Measurements from ENCODE around the gene CANT1.
A peak's percentile ranks its signal among the peaks of the same experiment; 100 is the strongest.

CANT1 gene

GRCh38 chr17:78993981-78994671 is 15.4 kb downstream of the CANT1 start:
- no peak for DNase-seq

DNA sequence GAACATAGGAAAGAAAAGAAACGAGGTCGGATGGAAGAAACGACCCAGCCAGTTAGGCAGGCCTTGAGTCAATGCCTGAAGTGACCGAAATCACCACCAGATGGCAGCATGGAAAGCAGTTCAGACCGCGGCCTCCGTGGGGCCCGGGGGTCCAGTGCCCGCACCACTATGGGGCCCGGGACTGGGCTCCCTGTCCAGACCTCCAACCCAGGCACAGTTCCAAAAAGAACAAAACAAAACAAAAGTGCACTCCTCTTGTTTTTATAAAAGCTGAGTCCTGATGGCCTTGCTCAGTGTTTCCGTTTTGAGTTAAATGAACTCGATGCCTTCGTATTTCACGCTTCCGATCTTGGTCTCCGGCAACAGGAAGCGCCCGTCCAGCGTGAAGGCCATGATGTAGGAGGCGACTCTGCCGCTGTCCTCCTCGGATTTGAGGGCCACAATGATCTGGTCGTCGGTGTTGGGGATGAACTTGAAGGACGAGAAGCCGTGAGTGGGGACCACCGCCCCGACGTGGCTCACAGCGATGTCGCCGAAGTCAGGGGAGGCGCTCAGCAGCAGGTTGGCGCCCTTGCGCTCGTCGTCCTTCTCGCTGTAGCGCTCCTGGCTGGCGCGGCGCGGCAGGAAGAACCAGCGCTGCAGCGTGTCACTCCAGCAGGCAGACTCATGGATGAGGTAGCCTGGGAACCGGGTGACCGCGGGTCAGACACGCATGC is 16.2 kb downstream of the CANT1 start:
- no peak for DNase-seq

GRCh38 chr17:78992542-78993212 is 16.9 kb downstream of the CANT1 start:
- no peak for DNase-seq

- DNase-seq = no peak
Measured at GRCh38 chr17:78991906-78992532, 17.5 kb downstream of the CANT1 start.

DNA sequence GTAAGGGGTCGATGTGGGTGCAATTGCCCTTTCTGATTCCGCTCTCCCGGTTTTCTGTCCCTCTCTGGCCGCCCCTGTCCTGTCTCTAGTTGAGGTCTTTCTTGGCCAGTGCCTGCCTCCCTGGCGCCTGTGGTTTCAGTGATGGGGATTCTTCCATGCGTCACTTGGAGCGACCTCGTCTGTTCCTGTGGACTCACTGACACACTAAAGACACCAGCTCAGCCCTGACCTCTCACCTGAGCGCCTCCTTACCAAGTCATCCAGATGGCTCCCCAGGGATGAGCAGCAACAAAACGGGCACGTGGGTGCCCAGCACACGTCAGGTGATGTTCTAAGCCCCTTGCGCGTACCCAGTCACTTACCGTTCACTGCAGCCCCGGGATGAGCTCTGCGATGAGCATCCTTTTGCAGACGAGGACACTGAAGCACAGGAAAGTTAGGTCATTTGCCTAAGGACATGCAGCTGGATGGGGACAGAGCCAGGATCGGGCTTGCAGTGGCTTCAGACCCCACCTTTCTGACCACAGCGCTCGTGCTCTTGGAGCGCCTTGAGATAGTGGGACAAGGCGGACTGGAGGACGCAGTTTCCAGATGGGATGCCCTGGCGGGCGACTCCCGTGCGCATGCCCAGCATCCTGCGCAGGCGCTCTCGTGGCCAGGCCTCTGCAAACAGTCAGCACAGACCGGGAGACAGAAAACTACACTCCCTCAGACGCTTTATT is 18.4 kb downstream of the CANT1 start:
- no peak for DNase-seq

DNA sequence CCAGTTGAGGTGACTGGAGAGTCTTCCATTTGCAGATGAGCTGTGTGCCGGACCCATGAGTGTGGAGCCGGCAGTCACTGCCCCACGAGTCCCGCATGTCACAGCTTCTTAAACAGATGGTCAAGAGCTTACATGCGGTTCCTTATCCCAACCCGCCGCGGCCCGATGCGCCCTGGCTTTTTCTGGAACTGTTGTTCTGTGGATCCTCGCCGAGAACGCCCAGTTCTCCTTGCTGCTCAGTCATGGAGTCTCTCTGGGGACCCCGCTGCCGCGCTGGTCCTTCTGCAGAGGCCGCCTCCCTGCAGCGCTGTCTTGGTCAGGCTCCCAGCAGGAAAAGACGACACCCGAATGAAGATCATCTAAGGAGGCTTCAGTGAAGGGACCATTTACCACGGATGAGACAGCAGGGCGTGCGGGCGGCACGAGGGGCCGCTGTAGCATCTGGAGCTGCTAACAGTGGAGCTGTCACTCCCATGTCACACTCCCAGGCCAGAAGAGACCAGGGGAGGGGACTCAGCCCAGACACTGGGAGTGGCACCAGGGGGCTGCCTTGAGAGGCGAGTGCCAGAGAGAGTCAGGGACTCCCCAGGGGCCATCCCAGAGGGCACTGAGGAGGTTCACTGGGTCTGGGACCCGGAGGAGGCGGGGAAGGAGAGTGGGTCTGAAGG is 19.1 kb downstream of the CANT1 start:
- no peak for DNase-seq

GRCh38 chr17:78988152-78988551 is 21.4 kb downstream of the CANT1 start:
- DNase-seq = no peak

DNA sequence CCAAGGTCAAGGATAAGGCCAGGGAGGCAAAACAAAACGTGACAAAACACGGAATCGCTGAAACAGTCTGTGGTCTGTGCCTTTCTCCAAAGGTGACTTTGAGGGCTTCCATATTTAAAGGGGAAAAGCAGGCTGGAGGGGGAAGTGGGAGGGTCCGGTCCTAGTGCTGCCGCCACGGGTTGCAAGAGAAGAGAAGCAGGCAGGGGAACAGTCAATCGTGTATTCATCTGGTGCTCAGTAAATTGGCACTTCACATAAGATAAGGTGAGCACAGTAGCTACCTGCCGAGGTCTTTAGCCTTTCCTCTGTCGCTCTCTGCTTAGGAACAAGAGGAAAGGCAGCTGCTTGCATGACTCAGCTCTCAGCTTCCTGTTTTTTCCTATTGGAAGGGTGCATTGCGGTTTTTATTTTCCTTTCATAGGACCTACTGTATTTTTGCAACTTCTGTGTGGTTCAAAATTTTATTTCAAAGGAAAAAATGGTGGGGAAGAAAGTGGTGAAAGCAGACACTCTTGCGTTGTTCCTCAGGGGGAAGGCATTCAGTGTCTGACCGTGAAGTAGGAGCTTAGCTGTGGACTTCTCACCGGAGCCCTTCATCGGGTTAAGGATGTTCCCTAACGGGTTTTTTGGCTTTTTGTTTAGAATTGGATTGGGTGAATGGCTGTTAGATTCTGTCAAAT is 22.8 kb downstream of the CANT1 start:
- peak; percentile 33 for DNase-seq

DNA sequence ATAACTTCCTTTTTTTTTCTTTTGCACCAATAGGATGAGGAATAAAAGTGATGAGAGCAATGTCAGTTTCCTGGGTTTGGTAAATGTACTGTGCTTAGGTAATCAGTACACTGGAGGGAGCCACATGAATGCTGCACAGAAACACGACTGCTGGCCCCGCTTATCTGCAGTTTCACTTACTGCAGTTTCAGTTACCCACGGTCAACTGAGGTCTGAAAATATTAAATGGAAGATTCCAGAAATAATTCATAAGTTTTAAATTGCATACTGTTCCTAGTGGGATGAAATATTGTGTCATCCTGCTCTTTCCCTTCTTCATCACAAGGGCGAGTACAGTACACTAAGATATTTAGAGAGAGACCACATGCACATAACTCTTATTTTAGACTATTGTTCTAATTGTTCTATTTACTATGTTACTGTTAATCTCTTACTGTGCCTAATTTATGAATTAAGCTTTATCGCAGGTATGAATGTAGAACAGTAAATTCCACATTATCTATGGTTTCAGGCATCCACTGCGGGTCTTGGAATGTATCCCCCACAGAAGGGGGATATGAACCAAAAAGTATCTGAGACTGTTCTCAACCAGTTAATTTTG is 23.4 kb downstream of the CANT1 start:
- DNase-seq = no peak

DNA sequence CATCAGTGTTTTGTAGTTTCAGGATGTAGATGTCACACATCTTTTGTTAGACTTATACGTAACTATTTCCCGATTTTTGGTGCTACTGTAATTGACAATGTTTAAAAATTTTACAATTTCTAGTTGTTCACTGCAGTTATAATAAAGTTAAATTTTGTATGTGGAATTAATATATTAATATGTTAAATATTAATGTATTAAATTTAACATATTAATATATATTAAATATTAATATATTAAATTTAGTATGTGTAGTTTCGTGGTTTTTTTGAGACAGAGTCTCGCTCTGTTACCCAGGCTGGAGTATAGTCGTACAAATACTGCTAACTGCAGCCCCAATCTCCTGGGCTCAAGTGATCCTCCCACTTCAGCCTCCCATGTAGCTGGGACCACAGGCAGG is 24.2 kb downstream of the CANT1 start:
- DNase-seq = no peak

DNA sequence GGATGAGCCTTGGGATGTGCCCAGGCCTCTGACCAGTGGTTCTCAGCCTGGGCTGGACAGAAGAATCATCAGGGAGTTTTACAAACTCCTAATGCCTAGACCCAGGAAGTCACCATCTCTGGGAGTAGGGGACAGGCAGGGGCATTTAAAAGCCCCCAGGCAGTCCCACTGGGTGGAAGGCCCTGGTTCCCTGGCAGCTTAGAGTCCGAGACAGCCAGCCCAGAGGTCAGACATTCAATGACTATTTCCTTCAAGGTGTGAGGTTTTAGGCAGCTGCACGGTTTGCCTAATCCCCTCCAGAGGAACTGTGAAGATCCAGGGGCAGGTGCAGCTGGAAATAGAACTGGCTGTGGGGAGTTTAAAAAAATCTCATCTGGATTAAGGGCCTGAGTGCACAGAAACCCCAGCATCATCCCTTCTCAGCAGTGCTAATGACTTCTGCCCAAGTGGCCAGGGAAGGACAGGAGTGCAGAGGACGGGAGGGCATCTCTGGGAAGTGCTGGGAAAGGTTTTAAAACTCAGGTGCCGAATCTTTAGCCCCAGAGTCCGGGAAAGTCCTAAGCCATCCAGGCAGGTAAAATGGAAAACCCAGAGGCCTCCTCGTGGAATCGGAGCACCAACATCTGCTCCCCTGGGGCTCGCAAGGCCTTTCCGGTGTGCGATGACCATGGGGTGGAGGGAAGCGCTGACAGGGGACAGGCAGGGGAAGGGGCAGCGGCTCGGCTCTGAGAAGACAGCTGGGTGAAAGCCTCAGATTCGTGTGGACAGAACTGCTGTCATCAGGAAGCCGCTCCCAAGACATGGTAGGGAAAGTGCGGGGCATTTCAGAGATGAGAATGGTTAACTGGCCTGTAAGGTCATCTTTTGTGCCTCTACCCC is 28.3 kb downstream of the CANT1 start:
- no peak for DNase-seq

GRCh38 chr17:78980624-78980972 is 29.0 kb downstream of the CANT1 start:
- no peak for DNase-seq

DNA sequence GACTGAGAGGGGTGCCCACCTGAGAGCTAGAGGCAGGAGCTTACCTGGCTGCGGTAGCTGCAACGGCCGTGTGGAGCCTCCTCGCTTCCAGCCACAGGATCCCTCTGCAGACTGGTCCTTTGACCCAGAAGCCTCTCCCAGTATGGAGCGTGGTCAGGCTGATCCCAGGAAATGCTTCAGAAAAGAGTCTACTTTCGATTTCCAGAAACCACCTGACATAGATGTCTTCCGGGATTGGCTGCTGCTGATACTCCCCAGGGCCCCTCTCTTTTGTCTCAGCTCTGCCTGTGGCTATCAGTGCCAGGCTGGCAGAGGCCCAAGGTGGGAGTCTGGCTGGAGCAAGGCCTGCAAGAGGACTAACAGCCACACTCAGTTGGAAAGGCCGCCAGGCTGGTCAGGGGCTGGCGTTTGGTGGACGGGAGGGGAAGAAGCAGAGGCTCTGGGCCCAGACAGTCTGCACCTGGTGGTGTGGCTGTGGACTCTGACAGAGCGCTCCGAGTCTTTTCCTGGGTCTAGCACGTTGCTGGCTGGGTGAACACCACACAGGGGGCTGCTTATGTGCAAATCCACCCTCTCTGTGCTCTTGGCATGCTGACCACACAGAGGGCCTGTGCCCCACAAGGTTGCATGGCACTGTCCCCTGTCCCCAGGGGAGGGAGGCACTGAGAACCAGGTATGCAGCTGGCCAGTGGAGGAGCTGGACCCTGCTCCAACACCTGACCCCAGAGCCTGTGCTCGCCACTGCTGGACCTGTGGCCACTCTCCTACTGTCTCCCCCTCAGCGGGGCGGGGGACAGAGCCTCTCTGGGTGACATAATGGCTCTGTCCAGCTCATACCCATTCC is 29.6 kb downstream of the CANT1 start, which contains the start of gene LGALS3BP:
Gene LGALS3BP (minus strand): TSS at position 144 of the 844 bp plus-strand sequence. CDS start 2,732 bp downstream, outside the sequence.
- DNase-seq = peak; percentile 95

- no peak for DNase-seq
Measured at GRCh38 chr17:78977997-78978973, 31.3 kb downstream of the CANT1 start.

- DNase-seq = no peak
Measured at GRCh38 chr17:78977681-78977943, 32.0 kb downstream of the CANT1 start.

DNA sequence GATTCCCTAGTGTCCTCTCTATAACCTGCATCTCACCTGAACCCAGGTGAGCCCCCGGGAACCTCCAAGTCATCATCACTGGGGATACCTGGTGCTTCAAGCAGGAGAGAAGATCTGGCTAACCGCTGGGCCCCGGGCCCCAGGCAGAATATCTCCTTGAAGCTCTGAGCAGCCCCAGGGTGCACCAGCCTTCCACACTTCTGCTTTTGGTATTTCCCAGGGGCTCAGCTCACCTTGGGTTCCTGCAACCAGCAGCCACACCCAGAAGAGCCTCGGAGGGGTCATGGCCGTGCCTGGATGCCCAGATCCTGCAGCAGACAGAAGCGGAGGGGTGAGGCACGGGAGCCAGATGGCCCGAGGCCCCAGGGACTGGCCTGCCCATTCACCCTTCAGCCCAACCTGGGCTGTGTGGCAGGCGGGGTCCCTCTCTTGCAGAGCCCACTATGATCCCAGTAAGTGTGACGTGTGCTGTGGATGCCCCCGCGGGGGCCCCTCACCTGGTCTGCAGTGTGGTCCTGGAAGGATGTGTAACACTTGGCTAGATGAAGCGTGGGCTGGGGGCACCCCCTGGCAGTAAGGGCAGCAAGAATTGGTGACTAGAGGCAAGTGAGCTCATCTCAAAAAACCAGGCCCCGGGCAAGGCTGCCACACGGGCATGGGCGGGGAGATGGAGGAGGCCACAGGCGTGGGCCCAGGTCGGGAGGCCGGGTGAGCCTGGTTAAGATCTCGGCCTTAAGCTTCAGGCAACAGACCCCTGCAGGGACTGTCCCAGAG is 32.5 kb downstream of the CANT1 start:
- DNase-seq = no peak
